ENCODE data around the gene EMILIN3.

EMILIN3 gene

DNA sequence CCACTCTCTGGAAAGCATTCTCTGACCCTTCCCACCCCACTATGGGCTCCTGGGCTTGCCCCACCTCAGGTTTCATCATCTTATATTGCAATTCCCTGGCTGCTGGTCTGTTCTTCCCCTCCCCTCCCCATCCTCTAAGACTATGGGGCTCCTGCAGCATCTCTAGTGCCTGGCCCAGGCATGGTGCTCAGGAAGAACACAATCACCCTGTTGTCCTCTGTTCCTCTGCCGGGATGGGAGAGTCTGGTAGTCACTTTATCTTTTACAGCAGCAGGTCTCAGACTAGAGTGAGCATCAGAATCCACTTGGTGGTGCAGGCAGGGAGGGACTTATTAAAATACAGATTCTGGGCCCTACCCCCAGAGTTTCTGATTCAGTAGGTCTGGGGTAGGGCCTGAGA, 31.0 kb downstream of the EMILIN3 start:
- Histone ChIP-seq H3K9me3 (ENCODE audit: control insufficient read depth, insufficient read depth, low read length) (no peaks in the 10 kb centered on the region), H3K27me3 (ENCODE audit: control insufficient read depth, insufficient read depth, low read length) (peaks cover 3% of the 10 kb centered on the region; the same call in 1 of the 2 replicates), H3K4me3 (ENCODE audit: low read length) (no peak overlapping the region), H3K4me1 (ENCODE audit: control insufficient read depth, insufficient read depth, low read length) (peaks cover 2% of the 10 kb centered on the region; the same call in 1 of the 2 replicates), H3K36me3 (ENCODE audit: control insufficient read depth, insufficient read depth, low read length) (no peaks in the 10 kb centered on the region), H3K27ac (ENCODE audit: low read length) (no peak overlapping the region)
- DNase-seq (ENCODE audit: low read depth, low spot score), result no peak
- no CpG with 5 or more reads among the region's 1 CpG for WGBS (ENCODE audit: insufficient coverage, insufficient read length)

DNA sequence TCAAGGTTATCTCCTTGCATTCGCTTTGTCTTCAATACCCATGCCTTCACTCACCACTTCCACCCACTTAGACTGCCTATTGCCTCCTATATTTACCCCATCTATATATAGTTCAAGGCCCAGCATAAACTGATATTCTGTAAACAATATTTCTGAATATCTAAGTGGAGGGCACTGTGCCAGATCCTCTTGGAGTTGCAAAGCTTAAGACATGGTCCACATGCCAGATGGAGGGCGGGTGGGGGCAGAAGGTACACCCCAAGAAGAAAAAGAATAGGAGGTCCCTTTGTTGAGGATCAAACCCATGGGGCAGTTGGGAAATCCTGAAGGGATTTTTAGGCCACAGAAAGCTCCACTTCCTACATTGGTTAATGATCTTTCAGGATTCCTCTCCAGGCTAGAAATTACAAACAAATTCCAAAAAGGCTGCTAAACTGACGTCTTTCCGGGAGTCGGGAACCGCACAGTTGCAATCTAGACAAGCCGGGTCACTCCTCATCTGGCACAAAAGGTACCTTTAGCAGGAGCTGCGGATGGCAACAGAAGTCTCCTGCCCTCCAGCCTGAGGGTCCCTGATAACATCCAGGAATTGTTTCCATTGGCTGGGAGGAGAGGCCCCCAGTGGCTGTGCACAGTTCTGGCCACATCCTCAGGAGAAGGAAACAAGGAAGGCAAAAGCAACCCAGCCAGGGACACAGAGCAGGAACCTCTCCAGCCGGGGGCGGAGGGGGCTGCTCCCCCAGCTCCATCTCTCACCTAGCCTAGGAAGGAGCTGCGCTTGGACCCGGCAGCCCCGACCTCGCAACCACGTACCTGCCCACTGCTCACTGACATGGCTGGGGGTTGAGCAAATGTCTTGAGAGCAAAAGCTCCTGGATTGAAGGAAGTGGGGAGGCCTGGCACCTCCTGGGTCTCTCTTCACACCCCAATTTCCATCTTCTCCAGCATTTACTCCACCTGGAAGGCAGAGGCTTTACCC, 31.9 kb downstream of the EMILIN3 start:
- Histone ChIP-seq H3K36me3 (ENCODE audit: control insufficient read depth, insufficient read depth, low read length) (no peaks in the 10 kb centered on the region), H3K4me1 (ENCODE audit: control insufficient read depth, insufficient read depth, low read length) (peaks cover 2% of the 10 kb centered on the region; the same call in 1 of the 2 replicates), H3K9me3 (ENCODE audit: control insufficient read depth, insufficient read depth, low read length) (no peaks in the 10 kb centered on the region), H3K4me3 (ENCODE audit: low read length) (no peak overlapping the region), H3K27ac (ENCODE audit: low read length) (no peak overlapping the region), H3K27me3 (ENCODE audit: control insufficient read depth, insufficient read depth, low read length) (peaks cover 3% of the 10 kb centered on the region; the same call in 1 of the 2 replicates)
- no CpG with 5 or more reads among the region's 15 CpGs for WGBS (ENCODE audit: insufficient coverage, insufficient read length)
- no peak for DNase-seq (ENCODE audit: low read depth, low spot score)

DNA sequence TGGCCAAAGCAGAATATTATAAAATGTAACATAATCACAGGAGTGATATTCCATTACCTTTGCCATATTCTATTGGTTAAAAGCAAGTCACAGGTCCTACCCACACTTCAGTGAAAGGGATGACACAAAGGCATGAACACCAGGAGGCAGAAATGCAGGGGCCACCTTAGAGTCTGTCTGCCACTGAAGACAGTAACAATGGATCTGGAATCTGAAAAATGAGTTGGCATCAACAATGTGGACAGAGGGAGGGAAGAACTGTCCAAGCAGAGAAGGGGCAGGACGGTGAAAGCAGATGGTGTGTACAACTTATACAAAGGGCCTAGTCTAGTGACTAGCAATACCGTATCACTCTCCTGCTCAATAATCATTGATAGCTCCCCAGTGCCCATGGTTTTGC, 32.6 kb downstream of the EMILIN3 start:
- WGBS (ENCODE audit: insufficient coverage, insufficient read length), result no CpG with 5 or more reads among the region's 2 CpGs
- Histone ChIP-seq H3K27ac (ENCODE audit: low read length) (no peak overlapping the region), H3K27me3 (ENCODE audit: control insufficient read depth, insufficient read depth, low read length) (no peaks in the 10 kb centered on the region), H3K4me1 (ENCODE audit: control insufficient read depth, insufficient read depth, low read length) (no peaks in the 10 kb centered on the region), H3K9me3 (ENCODE audit: control insufficient read depth, insufficient read depth, low read length) (no peaks in the 10 kb centered on the region), H3K36me3 (ENCODE audit: control insufficient read depth, insufficient read depth, low read length) (no peaks in the 10 kb centered on the region), H3K4me3 (ENCODE audit: low read length) (no peak overlapping the region)
- no peak for DNase-seq (ENCODE audit: low read depth, low spot score)

DNA sequence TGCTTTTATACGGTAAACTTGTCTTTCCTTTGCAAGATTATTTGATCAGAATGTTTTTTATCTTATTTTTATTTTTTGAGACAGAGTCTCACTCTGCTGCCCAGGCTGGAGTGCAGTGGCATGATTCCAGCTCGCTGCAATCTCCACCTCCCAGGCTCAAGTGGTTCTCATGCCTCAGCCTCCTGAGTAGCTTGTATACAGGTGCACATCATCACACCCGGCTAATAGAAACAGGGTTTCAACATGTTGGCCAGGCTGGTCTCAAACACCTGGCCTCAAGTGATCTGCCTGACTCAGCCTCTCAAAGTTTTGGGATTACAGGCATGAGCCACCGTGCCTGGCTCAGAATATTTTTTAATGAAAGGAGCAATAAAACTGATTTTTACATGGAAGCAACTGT, 34.9 kb downstream of the EMILIN3 start:
- no peak overlapping the region for H3K4me3 ChIP-seq (ENCODE audit: low read length)
- no peaks in the 10 kb centered on the region for H3K4me1 ChIP-seq (ENCODE audit: control insufficient read depth, insufficient read depth, low read length)
- no peak overlapping the region for H3K27ac ChIP-seq (ENCODE audit: low read length)
- no CpG with 5 or more reads among the region's 4 CpGs for WGBS (ENCODE audit: insufficient coverage, insufficient read length)
- no peaks in the 10 kb centered on the region for H3K36me3 ChIP-seq (ENCODE audit: control insufficient read depth, insufficient read depth, low read length)
- H3K9me3 ChIP-seq (ENCODE audit: control insufficient read depth, insufficient read depth, low read length), result no peaks in the 10 kb centered on the region
- H3K27me3 ChIP-seq (ENCODE audit: control insufficient read depth, insufficient read depth, low read length), result no peaks in the 10 kb centered on the region
- DNase-seq (ENCODE audit: low read depth, low spot score), result no peak

DNA sequence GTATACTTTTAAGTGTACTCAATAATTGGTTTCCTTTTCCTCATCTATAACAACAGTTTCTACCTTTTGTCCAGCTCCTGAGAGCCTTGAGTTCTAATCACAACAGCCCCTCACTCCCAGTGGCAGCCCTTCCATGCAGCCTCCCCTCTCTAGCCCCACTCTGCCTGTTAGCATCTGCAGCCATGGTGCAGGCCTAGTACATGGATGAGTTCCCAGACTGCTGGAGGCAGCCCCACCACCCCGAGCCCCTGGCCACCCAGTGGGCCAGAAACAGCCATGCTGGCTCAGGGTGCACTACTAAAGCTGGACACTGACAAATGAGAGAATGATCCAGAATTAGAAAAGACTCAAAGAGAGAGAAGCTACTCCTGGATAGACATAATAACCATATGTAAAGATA, 35.7 kb downstream of the EMILIN3 start:
- Histone ChIP-seq H3K4me1 (ENCODE audit: control insufficient read depth, insufficient read depth, low read length) (no peaks in the 10 kb centered on the region), H3K27ac (ENCODE audit: low read length) (no peak overlapping the region), H3K4me3 (ENCODE audit: low read length) (no peak overlapping the region), H3K36me3 (ENCODE audit: control insufficient read depth, insufficient read depth, low read length) (no peaks in the 10 kb centered on the region), H3K9me3 (ENCODE audit: control insufficient read depth, insufficient read depth, low read length) (no peaks in the 10 kb centered on the region), H3K27me3 (ENCODE audit: control insufficient read depth, insufficient read depth, low read length) (no peaks in the 10 kb centered on the region)
- WGBS (ENCODE audit: insufficient coverage, insufficient read length), result no CpG with 5 or more reads among the region's 1 CpG
- DNase-seq (ENCODE audit: low read depth, low spot score), result no peak

DNA sequence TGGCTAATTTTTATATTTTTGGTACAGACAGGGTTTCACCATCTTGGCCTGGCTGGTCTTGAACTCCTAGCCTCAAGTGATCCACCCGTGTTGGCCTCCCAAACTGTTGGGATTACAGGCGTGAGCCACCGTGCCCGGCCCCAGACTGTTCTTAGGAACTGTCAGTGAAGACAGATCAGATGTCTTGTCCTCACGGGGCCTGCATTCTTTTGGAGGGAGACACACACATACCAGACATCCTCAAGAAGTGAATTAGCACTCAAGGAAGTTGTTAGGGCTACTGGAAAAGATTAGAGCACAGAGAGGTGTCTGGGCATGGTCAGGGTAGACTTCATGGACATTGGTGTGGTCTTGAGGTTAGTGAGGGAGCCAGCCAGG, 36.3 kb downstream of the EMILIN3 start:
- no CpG with 5 or more reads among the region's 5 CpGs for WGBS (ENCODE audit: insufficient coverage, insufficient read length)
- Histone ChIP-seq H3K27me3 (ENCODE audit: control insufficient read depth, insufficient read depth, low read length) (no peaks in the 10 kb centered on the region), H3K9me3 (ENCODE audit: control insufficient read depth, insufficient read depth, low read length) (no peaks in the 10 kb centered on the region), H3K27ac (ENCODE audit: low read length) (no peak overlapping the region), H3K36me3 (ENCODE audit: control insufficient read depth, insufficient read depth, low read length) (no peaks in the 10 kb centered on the region), H3K4me1 (ENCODE audit: control insufficient read depth, insufficient read depth, low read length) (no peaks in the 10 kb centered on the region), H3K4me3 (ENCODE audit: low read length) (no peak overlapping the region)
- no peak for DNase-seq (ENCODE audit: low read depth, low spot score)

DNA sequence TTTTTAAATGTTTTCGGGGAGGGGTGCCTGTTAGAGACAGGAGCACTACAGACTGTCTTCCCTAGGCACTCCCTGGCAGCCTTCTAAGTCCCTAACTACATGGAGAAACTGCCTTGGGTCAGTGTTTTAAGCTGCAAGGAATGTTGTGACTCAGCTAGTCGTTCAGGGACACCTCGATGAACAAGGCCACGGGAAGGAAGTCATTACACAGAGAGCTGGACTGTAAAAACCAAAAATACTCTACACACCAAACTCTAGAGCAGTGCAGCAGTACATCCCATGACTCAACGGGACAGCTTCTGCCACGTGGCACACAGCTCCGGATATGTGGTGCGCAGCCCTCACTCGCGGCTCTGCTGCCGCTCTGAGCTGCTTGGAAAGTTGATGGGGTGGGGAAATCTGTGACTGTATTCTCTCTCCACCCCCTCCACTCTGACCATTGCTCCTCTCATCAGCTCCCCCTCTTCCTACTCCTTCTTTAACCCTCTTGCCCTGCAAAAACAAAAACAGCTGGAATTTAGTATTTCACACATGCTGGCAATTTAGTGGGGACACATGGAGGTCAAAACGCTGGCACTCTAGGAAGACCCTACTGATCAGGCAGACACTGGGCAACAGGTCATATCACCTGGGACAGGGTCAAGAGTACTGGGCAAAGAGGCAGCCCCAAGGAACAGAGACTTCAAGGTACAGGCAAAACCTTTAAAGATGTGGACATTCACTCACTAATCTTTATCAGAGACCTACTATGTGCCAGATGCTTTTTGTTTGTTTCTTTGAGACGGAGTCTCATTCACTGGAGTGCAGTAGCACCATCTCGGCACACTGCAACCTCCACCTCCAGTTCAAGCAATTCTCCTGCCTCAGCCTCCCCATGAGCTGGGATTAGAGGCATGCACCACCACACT, 36.9 kb downstream of the EMILIN3 start:
- Histone ChIP-seq H3K4me1 (ENCODE audit: control insufficient read depth, insufficient read depth, low read length) (no peaks in the 10 kb centered on the region), H3K9me3 (ENCODE audit: control insufficient read depth, insufficient read depth, low read length) (no peaks in the 10 kb centered on the region), H3K4me3 (ENCODE audit: low read length) (no peak overlapping the region), H3K27me3 (ENCODE audit: control insufficient read depth, insufficient read depth, low read length) (no peaks in the 10 kb centered on the region), H3K36me3 (ENCODE audit: control insufficient read depth, insufficient read depth, low read length) (no peaks in the 10 kb centered on the region), H3K27ac (ENCODE audit: low read length) (no peak overlapping the region)
- DNase-seq (ENCODE audit: low read depth, low spot score), result no peak
- WGBS (ENCODE audit: insufficient coverage, insufficient read length), result no CpG with 5 or more reads among the region's 14 CpGs

DNA sequence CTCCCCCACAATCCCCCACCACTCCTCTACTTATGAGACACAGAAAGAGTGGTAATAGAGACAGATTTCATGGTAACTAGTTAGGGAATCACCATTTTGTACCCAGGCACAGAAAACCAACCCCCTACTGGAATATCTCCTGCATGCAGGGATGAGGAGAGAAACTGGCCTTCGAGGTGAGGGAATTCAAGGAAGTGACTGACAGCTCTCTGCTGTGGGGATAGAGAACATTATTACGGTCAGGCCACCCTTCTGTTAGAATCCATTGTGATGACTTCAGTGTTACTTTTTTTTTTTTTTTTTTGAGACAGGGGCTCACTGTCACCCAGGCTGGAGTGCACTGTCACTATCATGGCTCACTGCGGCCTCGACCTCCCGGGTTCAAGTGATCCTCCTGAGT, 39.4 kb downstream of the EMILIN3 start:
- Histone ChIP-seq H3K9me3 (ENCODE audit: control insufficient read depth, insufficient read depth, low read length) (no peaks in the 10 kb centered on the region), H3K36me3 (ENCODE audit: control insufficient read depth, insufficient read depth, low read length) (no peaks in the 10 kb centered on the region), H3K27ac (ENCODE audit: low read length) (no peak overlapping the region), H3K4me1 (ENCODE audit: control insufficient read depth, insufficient read depth, low read length) (no peaks in the 10 kb centered on the region), H3K4me3 (ENCODE audit: low read length) (no peak overlapping the region), H3K27me3 (ENCODE audit: control insufficient read depth, insufficient read depth, low read length) (no peaks in the 10 kb centered on the region)
- WGBS (ENCODE audit: insufficient coverage, insufficient read length), result no CpG with 5 or more reads among the region's 5 CpGs
- DNase-seq (ENCODE audit: low read depth, low spot score), result no peak

DNA sequence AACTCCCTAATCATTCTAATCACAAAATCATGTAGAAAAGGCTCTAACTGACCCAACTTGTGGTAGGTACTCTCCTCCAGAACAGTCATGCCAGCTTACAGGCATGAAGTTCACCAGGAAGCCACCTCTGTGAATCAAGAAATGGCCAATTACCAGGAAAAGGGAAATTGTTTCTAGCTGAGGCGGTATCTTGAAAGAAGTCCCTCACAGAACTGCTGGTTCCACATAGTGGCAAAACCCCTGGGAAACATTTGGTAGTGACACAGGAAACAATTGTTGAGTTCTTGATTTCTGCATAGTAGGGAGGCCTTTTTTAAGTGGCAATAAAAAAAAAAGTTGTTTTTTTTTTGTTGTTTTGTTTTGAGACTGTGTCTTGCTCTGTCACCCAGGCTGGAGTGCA, 45.6 kb downstream of the EMILIN3 start:
- H3K27me3 ChIP-seq (ENCODE audit: control insufficient read depth, insufficient read depth, low read length), result no peaks in the 10 kb centered on the region
- H3K9me3 ChIP-seq (ENCODE audit: control insufficient read depth, insufficient read depth, low read length), result no peaks in the 10 kb centered on the region
- H3K27ac ChIP-seq (ENCODE audit: low read length), result no peak overlapping the region
- no peaks in the 10 kb centered on the region for H3K36me3 ChIP-seq (ENCODE audit: control insufficient read depth, insufficient read depth, low read length)
- H3K4me3 ChIP-seq (ENCODE audit: low read length), result no peak overlapping the region
- no peak for DNase-seq (ENCODE audit: low read depth, low spot score)
- peaks cover 2% of the 10 kb centered on the region; the same call in 1 of the 2 replicates for H3K4me1 ChIP-seq (ENCODE audit: control insufficient read depth, insufficient read depth, low read length)
- no CpG with 5 or more reads among the region's 1 CpG for WGBS (ENCODE audit: insufficient coverage, insufficient read length)

DNA sequence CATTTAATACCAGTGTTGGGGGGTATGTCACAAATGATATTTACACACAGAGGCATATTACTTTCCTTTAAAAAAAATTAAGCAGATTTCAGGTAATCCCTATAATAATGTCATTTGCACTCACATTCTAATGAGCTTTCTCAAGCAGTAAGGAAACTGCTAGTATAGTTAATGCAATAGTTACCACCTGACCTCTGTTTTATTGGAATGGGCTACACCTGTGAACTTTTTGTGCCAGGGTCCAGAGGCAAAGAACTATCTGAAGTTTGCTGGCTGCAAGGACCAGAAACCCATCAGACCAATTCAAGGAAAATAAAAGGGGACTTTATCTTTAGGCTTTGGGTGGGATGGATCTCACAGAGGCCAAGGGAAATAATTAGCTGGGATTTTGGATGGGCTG, 46.2 kb downstream of the EMILIN3 start:
- H3K27ac ChIP-seq (ENCODE audit: low read length), result no peak overlapping the region
- DNase-seq (ENCODE audit: low read depth, low spot score), result no peak
- H3K4me3 ChIP-seq (ENCODE audit: low read length), result no peak overlapping the region
- no peaks in the 10 kb centered on the region for H3K36me3 ChIP-seq (ENCODE audit: control insufficient read depth, insufficient read depth, low read length)
- no peaks in the 10 kb centered on the region for H3K27me3 ChIP-seq (ENCODE audit: control insufficient read depth, insufficient read depth, low read length)
- no peaks in the 10 kb centered on the region for H3K9me3 ChIP-seq (ENCODE audit: control insufficient read depth, insufficient read depth, low read length)
- H3K4me1 ChIP-seq (ENCODE audit: control insufficient read depth, insufficient read depth, low read length), result peaks cover 2% of the 10 kb centered on the region; the same call in 1 of the 2 replicates

Measured in iPS DF 6.9 (cell line).